Measurements from ENCODE around the gene RNF152.
"Not testable (repeated sequence)": the region's sequence is repeated elsewhere in the genome, so short reads cannot be mapped to it uniquely, and the experiment has no call there.

RNF152 gene

GRCh38 chr18:61815885-61816470 lies 76.8 kb downstream of the RNF152 start:
- DNase-seq (ENCODE audit: low spot score): no peak

GRCh38 chr18:61808286-61808685 lies 84.5 kb downstream of the RNF152 start:
- DNase-seq (ENCODE audit: low spot score): no peak

- no peak for DNase-seq (ENCODE audit: low spot score)
Observed at GRCh38 chr18:61803393-61803792, 89.4 kb downstream of the RNF152 start.

GRCh38 chr18:61797696-61798590 lies 94.9 kb downstream of the RNF152 start:
- DNase-seq (ENCODE audit: low spot score): no peak

- no peak for DNase-seq (ENCODE audit: low spot score)
Observed at GRCh38 chr18:61791031-61791430, 101.8 kb downstream of the RNF152 start.

GRCh38 chr18:61787011-61787670 lies 105.7 kb downstream of the RNF152 start:
- DNase-seq (ENCODE audit: low spot score): not testable (repeated sequence)

- no peak for DNase-seq (ENCODE audit: low spot score)
Observed at GRCh38 chr18:61785588-61785987, 107.2 kb downstream of the RNF152 start.

- no peak for DNase-seq (ENCODE audit: low spot score)
Observed at GRCh38 chr18:61784834-61785233, 108.0 kb downstream of the RNF152 start.

- no peak for DNase-seq (ENCODE audit: low spot score)
Observed at GRCh38 chr18:61782545-61782944, 110.3 kb downstream of the RNF152 start.

GRCh38 chr18:61776201-61776600 lies 116.6 kb downstream of the RNF152 start:
- not testable (repeated sequence) for DNase-seq (ENCODE audit: low spot score)

GRCh38 chr18:61774846-61775245 lies 118.0 kb downstream of the RNF152 start:
- no peak for DNase-seq (ENCODE audit: low spot score)

- no peak for DNase-seq (ENCODE audit: low spot score)
Observed at GRCh38 chr18:61772293-61772848, 120.4 kb downstream of the RNF152 start.

- no peak for DNase-seq (ENCODE audit: low spot score)
Observed at GRCh38 chr18:61771861-61772260, 120.9 kb downstream of the RNF152 start.

- no peak for DNase-seq (ENCODE audit: low spot score)
Observed at GRCh38 chr18:61770279-61770678, 122.5 kb downstream of the RNF152 start.

- DNase-seq (ENCODE audit: low spot score): no peak
Observed at GRCh38 chr18:61766266-61766884, 126.4 kb downstream of the RNF152 start.

GRCh38 chr18:61765097-61765496 lies 127.7 kb downstream of the RNF152 start:
- DNase-seq (ENCODE audit: low spot score): no peak

- no peak for DNase-seq (ENCODE audit: low spot score)
Observed at GRCh38 chr18:61764381-61764780, 128.4 kb downstream of the RNF152 start.

- no peak for DNase-seq (ENCODE audit: low spot score)
Observed at GRCh38 chr18:61761875-61762274, 130.9 kb downstream of the RNF152 start.

All from CD4-positive, alpha-beta T cell treated with Interleukin-15 for 4 hours (primary cell).